ENCODE measurements around the gene DLG2. TPM values are rescaled to one million over a fixed set of nuclear protein-coding genes. Genes with fewer than 3 reads are reported as not detected.

The DLG2 gene
- total and polyA plus RNA-seq, 11 donors: 2.4 to 13.9 (median 7.1) TPM

- Histone ChIP-seq H3K36me3 (no peaks in the 10 kb centered on the region), H3K9me3 (no peaks in the 10 kb centered on the region), H3K4me3 (no peak overlapping the region), H3K27me3 (no peaks in the 10 kb centered on the region), H3K27ac (no peak overlapping the region), H3K4me1 (peaks cover 0 to 15% (median 2%) of the 10 kb centered on the region in 12 donors)
- TF ChIP-seq POLR2A (IDR thresholded peaks at IDR 0.05): no peak
- TF ChIP-seq, protein P1, sequence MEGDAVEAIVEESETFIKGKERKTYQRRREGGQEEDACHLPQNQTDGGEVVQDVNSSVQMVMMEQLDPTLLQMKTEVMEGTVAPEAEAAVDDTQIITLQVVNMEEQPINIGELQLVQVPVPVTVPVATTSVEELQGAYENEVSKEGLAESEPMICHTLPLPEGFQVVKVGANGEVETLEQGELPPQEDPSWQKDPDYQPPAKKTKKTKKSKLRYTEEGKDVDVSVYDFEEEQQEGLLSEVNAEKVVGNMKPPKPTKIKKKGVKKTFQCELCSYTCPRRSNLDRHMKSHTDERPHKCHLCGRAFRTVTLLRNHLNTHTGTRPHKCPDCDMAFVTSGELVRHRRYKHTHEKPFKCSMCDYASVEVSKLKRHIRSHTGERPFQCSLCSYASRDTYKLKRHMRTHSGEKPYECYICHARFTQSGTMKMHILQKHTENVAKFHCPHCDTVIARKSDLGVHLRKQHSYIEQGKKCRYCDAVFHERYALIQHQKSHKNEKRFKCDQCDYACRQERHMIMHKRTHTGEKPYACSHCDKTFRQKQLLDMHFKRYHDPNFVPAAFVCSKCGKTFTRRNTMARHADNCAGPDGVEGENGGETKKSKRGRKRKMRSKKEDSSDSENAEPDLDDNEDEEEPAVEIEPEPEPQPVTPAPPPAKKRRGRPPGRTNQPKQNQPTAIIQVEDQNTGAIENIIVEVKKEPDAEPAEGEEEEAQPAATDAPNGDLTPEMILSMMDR (IDR thresholded peaks at IDR 0.05): no peak
- intact Hi-C loops (cut with DNase I): no loop called here
- WGBS, 4 donors: 88 to 92% (median 88%) methylated on average over 4 of the region's 4 CpGs
- ATAC-seq: no peak
- no peak for DNase-seq
Observed at GRCh38 chr11:84950569-84951270, 676.4 kb downstream of the DLG2 start.

DNA sequence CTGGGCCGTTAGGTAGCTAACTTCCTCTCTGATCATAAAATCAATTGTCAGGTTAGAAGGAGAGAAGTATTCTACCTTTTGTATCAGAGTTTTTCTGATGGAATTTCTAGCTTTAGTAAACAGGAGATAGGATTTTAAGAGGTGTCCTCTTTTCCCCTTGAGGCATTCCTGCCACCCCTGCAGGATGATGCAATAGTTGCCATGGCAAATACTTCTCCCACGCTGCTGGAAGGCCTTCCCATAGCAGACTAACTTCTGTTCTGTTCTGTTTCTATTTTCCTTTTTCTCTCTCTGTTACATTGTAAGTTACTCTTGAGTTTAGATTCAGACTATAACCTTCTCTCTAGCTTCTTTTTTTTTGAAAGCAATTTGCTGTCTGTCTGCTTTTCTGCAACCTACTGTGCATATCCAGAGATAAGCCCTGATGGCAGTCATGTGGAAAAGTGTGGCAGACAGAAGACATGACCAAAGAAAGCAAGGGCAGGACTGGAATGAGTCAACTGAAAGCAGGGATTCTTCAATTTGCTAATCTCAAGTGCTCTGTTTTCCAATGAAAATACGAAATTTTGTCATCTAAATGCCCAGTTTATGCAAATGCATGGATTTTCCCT lies 679.1 kb downstream of the DLG2 start:
- Histone ChIP-seq H3K36me3 (no peaks in the 10 kb centered on the region), H3K9me3 (peaks cover 0 to 16% (median 8%) of the 10 kb centered on the region in 12 donors), H3K4me3 (no peak overlapping the region), H3K4me1 (peaks cover 0 to 11% (median 2%) of the 10 kb centered on the region in 12 donors), H3K27me3 (no peaks in the 10 kb centered on the region), H3K27ac (peak overlapping the region in 2 of 12 donors; percentile 0 to 8)
- TF ChIP-seq, protein P1 (IDR thresholded peaks at IDR 0.05): no peak
- no peak for TF ChIP-seq POLR2A (IDR thresholded peaks at IDR 0.05)
- intact Hi-C loops (cut with DNase I): no loop called here
- WGBS, 4 donors: 35 to 39% (median 37%) methylated on average over 3 of the region's 3 CpGs
- ATAC-seq (peak in 3 of 4 donors; percentile 50 to 76 (median 74)), DNase-seq (no peak)

DNA sequence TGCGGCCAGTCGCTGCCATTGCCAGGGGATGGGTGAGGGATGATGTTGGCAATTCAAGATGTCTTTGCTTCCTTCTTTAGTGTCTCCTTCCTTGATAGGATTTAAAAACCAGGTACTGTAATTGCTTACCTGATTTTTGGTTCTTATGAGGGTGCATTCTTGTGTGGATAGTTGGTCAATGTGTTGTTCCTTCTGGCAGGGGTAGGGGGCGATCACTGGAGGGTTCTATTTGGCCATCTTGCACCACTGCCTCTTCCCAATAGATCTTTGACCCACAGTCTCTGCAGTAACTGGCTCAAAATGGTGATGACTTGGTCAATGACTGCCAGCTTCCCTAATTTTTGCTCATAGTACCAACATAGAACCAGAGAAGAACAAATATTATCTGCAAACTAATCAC lies 680.1 kb downstream of the DLG2 start:
- 88 to 93% (median 91%) methylated on average over 3 of the region's 3 CpGs for WGBS, 4 donors
- ATAC-seq: no peak
- TF ChIP-seq, protein P1 (IDR thresholded peaks at IDR 0.05): no peak
- no peak for TF ChIP-seq POLR2A (IDR thresholded peaks at IDR 0.05)

GRCh38 chr11:84930863-84931262 lies 696.3 kb downstream of the DLG2 start:
- Histone ChIP-seq H3K4me3 (no peak overlapping the region), H3K9me3 (peaks cover 0 to 3% (median 0%) of the 10 kb centered on the region in 12 donors), H3K36me3 (no peaks in the 10 kb centered on the region), H3K27ac (no peak overlapping the region), H3K4me1 (no peaks in the 10 kb centered on the region), H3K27me3 (no peaks in the 10 kb centered on the region)
- no peak for TF ChIP-seq POLR2A (IDR thresholded peaks at IDR 0.05)
- TF ChIP-seq, protein P1 (IDR thresholded peaks at IDR 0.05): no peak
- WGBS, 4 donors: 73 to 87% (median 77%) methylated on average over 1 of the region's 1 CpG
- ATAC-seq (no peak), DNase-seq (no peak)
- intact Hi-C loops (cut with DNase I): no loop called here

More for the DNA sequence above, 680.1 kb downstream of the DLG2 start:
- no peak overlapping the region for H3K4me3 ChIP-seq
- intact Hi-C loops (cut with DNase I): no loop called here
- peaks cover 0 to 23% (median 8%) of the 10 kb centered on the region in 12 donors for H3K9me3 ChIP-seq
- peaks cover 0 to 11% (median 2%) of the 10 kb centered on the region in 12 donors for H3K4me1 ChIP-seq
- no peaks in the 10 kb centered on the region for H3K36me3 ChIP-seq
- no peak overlapping the region for H3K27ac ChIP-seq
- no peak for DNase-seq
- no peaks in the 10 kb centered on the region for H3K27me3 ChIP-seq
